ENCODE data around the gene TRHDE. TPM values are rescaled to one million over a fixed set of nuclear protein-coding genes. Genes with fewer than 3 reads are reported as not detected.

TRHDE gene
- total RNA-seq, 1 donor from 2014 or later = 0.87 TPM

- no peaks in the 10 kb centered on the region for H3K4me1 Mint-ChIP-seq (ENCODE audit: low read depth)
- H3K27ac Mint-ChIP-seq (ENCODE audit: unreplicated experiment) = no peak overlapping the region
- H3K27me3 Mint-ChIP-seq (ENCODE audit: low read depth) = peaks cover 10% of the 10 kb centered on the region
- no peak overlapping the region for H3K4me3 Mint-ChIP-seq (ENCODE audit: unreplicated experiment)
- DNase-seq (ENCODE audit: low spot score) = no peak
- no peak for TF ChIP-seq CTCF (IDR thresholded peaks at IDR 0.05)
- no peaks in the 10 kb centered on the region for H3K36me3 Mint-ChIP-seq (ENCODE audit: low read depth)
- peaks cover 19% of the 10 kb centered on the region for H3K9me3 Mint-ChIP-seq (ENCODE audit: low read depth)
These were observed 15.4 kb upstream of the TRHDE start for GRCh38 chr12:72256725-72257124.

GRCh38 chr12:72261885-72262284 lies 10.3 kb upstream of the TRHDE start:
- Mint-ChIP-seq H3K27me3 (ENCODE audit: low read depth) (peaks cover 19% of the 10 kb centered on the region), H3K9me3 (ENCODE audit: low read depth) (no peaks in the 10 kb centered on the region), H3K4me1 (ENCODE audit: low read depth) (no peaks in the 10 kb centered on the region), H3K27ac (ENCODE audit: unreplicated experiment) (no peak overlapping the region), H3K36me3 (ENCODE audit: low read depth) (no peaks in the 10 kb centered on the region), H3K4me3 (ENCODE audit: unreplicated experiment) (no peak overlapping the region)
- TF ChIP-seq CTCF (IDR thresholded peaks at IDR 0.05) = no peak
- DNase-seq (ENCODE audit: low spot score) = no peak

GRCh38 chr12:72264548-72265175 lies 7.5 kb upstream of the TRHDE start:
- Mint-ChIP-seq H3K4me1 (ENCODE audit: low read depth) (no peaks in the 10 kb centered on the region), H3K36me3 (ENCODE audit: low read depth) (no peaks in the 10 kb centered on the region)
- DNase-seq (ENCODE audit: low spot score) = no peak

GRCh38 chr12:72267974-72268373 lies 4.2 kb upstream of the TRHDE start:
- Mint-ChIP-seq H3K27me3 (ENCODE audit: low read depth) (peaks cover 27% of the 10 kb centered on the region), H3K4me1 (ENCODE audit: low read depth) (peaks cover 12% of the 10 kb centered on the region), H3K27ac (ENCODE audit: unreplicated experiment) (no peak overlapping the region), H3K36me3 (ENCODE audit: low read depth) (no peaks in the 10 kb centered on the region), H3K4me3 (ENCODE audit: unreplicated experiment) (no peak overlapping the region), H3K9me3 (ENCODE audit: low read depth) (no peaks in the 10 kb centered on the region)
- DNase-seq (ENCODE audit: low spot score) = no peak
- peak; percentile 67 for TF ChIP-seq CTCF (IDR thresholded peaks at IDR 0.05)

More at GRCh38 chr12:72264548-72265175, 7.5 kb upstream of the TRHDE start:
- H3K9me3 Mint-ChIP-seq (ENCODE audit: low read depth) = no peaks in the 10 kb centered on the region
- TF ChIP-seq CTCF (IDR thresholded peaks at IDR 0.05) = peak; percentile 82
- no peak overlapping the region for H3K4me3 Mint-ChIP-seq (ENCODE audit: unreplicated experiment)
- H3K27ac Mint-ChIP-seq (ENCODE audit: unreplicated experiment) = no peak overlapping the region
- peaks cover 21% of the 10 kb centered on the region for H3K27me3 Mint-ChIP-seq (ENCODE audit: low read depth)

- Mint-ChIP-seq H3K9me3 (ENCODE audit: low read depth) (no peaks in the 10 kb centered on the region), H3K27me3 (ENCODE audit: low read depth) (peaks cover 28% of the 10 kb centered on the region), H3K36me3 (ENCODE audit: low read depth) (no peaks in the 10 kb centered on the region), H3K4me3 (ENCODE audit: unreplicated experiment) (no peak overlapping the region), H3K27ac (ENCODE audit: unreplicated experiment) (no peak overlapping the region), H3K4me1 (ENCODE audit: low read depth) (peaks cover 16% of the 10 kb centered on the region)
- no peak for DNase-seq (ENCODE audit: low spot score)
- no peak for TF ChIP-seq CTCF (IDR thresholded peaks at IDR 0.05)
These were observed 3.8 kb upstream of the TRHDE start for GRCh38 chr12:72268386-72268785.

Measured in chondrocyte (in vitro differentiated cells).